ENCODE data around the gene TMEM245. TPM values are rescaled to one million over a fixed set of nuclear protein-coding genes. Genes with fewer than 3 reads are reported as not detected.

The TMEM245 gene
- total and polyA plus RNA-seq, 2 of the 13 experiments (the other 11 are each of a cell fraction or from before 2014, with no cell fraction given): 53.5 to 55.4 TPM

DNA sequence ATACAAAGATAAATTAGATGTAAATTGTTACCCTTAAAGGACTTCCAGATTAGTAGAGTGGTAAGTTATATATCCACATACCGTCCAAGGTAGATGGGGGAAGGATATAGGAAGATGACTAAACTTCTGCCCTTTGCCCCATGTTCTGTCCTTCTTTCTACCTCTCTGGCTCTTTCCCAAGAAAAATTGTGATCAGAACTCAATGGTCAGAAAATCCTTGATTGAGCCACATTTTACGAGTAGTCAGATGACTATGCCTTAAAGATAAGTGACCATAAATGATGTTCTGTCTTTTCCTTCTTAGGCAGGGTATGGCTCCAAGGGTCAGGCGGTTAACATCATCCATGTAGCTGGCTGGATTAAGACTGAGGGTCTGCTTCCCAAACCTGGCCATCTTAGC is 42.9 kb upstream of the TMEM245 start:
- in situ Hi-C loops (cut with HindIII; ENCODE audit: extremely low pct_ligation_motif_present, low pct_unique_long_range_greater_than_20kb): no loop called here
- Histone ChIP-seq H3K9ac (ENCODE audit: insufficient read depth, low read depth, low read length) (no peak overlapping the region), H2AFZ (ENCODE audit: low read length) (no peak overlapping the region), H4K20me1 (ENCODE audit: insufficient read depth, low read length) (no peaks in the 10 kb centered on the region), H3K79me2 (ENCODE audit: insufficient read depth, low read length) (no peaks in the 10 kb centered on the region), H3K9me3 (ENCODE audit: low read length) (no peaks in the 10 kb centered on the region), H3K27ac (ENCODE audit: extremely low read length, insufficient read depth, low read length) (no peak overlapping the region), H3K36me3 (replicated peaks in 1 of 2; ENCODE audit: control insufficient read depth in 1 of 2, insufficient read depth in 2 of 2, low read length in 2 of 2) (no peaks in the 10 kb centered on the region), H3K4me3 (replicated peaks in 1 of 3; ENCODE audit: insufficient read depth in 1 of 3, low read depth in 2 of 3, low read length in 3 of 3) (no peak overlapping the region), H3K4me1 (ENCODE audit: insufficient read depth, low read length) (peaks cover 18% of the 10 kb centered on the region), H3K27me3 (ENCODE audit: control insufficient read depth in 1 of 2, insufficient read depth in 2 of 2, low read length in 2 of 2) (no peaks in the 10 kb centered on the region), H3K4me2 (ENCODE audit: low read depth, low read length) (no peak overlapping the region)
- intact Hi-C loops (cut with micrococcal nuclease; ENCODE audit: unreplicated experiment): no loop called here
- no peak for DNase-seq (ENCODE audit: low spot score)
- 42% methylated on average over 3 of the region's 3 CpGs for WGBS (ENCODE audit: low lambda C conversion rate)
- BruUV-seq (replicated peaks): no TSS peak
- ChIA-PET CTCF (ENCODE audit: low intra/inter-chr PET ratio, low total read pairs) (no interaction called here), POLR2A (no interaction called here)
- ATAC-seq: no peak
- FAIRE-seq: no peak
- TF ChIP-seq ZNF451 (CRISPR knock-in tag; IDR thresholded peaks at IDR 0.05): no peak
- TF ChIP-seq SNRNP70 (IDR thresholded peaks at IDR 0.05; ENCODE audit: low read depth, low read length): no peak
- TF ChIP-seq, protein P1, sequence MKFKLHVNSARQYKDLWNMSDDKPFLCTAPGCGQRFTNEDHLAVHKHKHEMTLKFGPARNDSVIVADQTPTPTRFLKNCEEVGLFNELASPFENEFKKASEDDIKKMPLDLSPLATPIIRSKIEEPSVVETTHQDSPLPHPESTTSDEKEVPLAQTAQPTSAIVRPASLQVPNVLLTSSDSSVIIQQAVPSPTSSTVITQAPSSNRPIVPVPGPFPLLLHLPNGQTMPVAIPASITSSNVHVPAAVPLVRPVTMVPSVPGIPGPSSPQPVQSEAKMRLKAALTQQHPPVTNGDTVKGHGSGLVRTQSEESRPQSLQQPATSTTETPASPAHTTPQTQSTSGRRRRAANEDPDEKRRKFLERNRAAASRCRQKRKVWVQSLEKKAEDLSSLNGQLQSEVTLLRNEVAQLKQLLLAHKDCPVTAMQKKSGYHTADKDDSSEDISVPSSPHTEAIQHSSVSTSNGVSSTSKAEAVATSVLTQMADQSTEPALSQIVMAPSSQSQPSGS (CRISPR knock-in tag; IDR thresholded peaks at IDR 0.05): no peak
- no peak for TF ChIP-seq HMGXB4 (CRISPR knock-in tag; IDR thresholded peaks at IDR 0.05; ENCODE audit: borderline replicate concordance in 1 of 2, low read depth in 1 of 2)
- TF ChIP-seq FOXO1 (CRISPR knock-in tag; IDR thresholded peaks at IDR 0.05): no peak
- TF ChIP-seq MIXL1 (CRISPR knock-in tag; IDR thresholded peaks at IDR 0.05): no peak
- no peak for TF ChIP-seq SAFB2 (CRISPR knock-in tag; IDR thresholded peaks at IDR 0.05; ENCODE audit: borderline replicate concordance, low read depth)
- TF ChIP-seq MYNN (CRISPR knock-in tag; IDR thresholded peaks at IDR 0.05; ENCODE audit: low read depth): no peak

Data from HepG2 (cell line).